GM19328 (cell line): ENCODE measurements around the gene ZNF593OS.

ENCODE experiments used
- ATAC-seq: cut with Tn5 transposase; IDR thresholded peaks from one replicate; pipeline ENCODE4 v1.9.1; 2021; ENCODE audit warnings: mild to moderate bottlenecking, moderate library complexity; ENCODE audit not compliant: unreplicated experiment

Gene ZNF593OS

DNA sequence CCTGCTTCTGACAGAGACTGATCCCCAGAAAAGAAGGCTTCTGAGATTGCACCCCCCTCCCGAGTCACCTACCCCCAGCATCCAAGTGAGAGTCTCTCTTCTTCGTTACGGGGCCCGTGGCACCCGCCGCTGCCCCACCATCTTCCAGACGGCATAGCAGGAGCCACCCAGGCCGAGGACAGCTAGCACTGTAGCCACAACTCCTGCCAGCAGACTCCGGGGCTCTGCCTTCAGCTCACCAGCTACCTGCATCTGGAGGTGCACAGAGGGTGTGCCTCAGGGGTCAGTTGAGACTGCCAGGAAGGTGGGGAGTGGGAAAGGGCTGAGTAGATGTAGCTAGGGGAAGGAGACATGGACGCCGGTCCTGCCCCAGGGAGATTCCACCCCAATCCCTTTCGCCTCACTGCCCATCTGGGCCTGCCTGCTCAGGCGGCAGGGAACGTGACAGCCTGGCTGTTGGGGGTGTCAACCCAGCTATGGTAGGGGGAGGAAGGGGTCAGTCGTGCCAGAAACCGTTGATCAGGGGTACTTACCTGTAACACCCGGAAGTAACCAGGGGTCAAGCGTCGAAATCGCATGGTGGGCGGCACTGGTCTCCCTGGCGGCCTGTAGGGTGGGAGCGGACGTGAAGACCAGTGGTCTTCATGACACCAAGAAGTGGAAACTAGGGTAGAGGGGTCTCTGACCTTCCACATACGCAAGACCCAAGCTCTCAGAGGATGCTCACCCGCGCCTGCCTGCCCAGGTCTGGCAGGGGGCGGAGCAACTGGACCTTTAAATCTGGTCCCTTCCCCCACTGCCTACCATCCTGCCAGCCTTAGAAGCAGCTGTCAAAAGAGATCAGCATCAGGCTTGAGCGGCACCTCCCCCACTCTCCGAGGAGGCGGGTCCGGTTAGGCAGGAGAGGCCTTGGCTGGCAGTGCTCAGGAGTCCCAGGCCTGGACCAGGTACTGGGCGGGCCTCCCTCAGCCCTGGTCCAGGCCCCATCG, at the start of gene ZNF593OS:
ZNF593OS (minus strand) TSS at position 749 of the 989 bp plus-strand sequence; CDS start at position 578, 171 bp downstream.
- no peak for ATAC-seq

DNA sequence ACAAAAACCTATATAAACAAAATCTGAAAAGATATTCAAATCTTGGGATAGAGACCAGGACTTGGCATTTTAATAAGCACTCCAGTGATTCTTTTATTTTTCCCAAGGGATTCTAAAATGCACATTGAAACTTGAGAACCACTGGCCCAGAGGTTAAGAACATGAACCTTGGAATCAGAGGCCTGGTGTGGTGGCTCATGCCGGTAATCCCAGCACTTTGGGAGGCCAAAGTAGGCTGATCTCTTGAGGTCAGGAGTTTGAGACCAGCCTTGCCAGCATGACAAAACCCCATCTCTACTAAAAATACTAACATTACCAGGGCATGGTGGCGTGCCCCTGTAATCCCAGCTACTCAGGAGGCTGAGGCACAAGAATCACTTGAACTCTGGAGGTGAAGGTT, 49.5 kb upstream of the ZNF593OS start:
- ATAC-seq: no peak

DNA sequence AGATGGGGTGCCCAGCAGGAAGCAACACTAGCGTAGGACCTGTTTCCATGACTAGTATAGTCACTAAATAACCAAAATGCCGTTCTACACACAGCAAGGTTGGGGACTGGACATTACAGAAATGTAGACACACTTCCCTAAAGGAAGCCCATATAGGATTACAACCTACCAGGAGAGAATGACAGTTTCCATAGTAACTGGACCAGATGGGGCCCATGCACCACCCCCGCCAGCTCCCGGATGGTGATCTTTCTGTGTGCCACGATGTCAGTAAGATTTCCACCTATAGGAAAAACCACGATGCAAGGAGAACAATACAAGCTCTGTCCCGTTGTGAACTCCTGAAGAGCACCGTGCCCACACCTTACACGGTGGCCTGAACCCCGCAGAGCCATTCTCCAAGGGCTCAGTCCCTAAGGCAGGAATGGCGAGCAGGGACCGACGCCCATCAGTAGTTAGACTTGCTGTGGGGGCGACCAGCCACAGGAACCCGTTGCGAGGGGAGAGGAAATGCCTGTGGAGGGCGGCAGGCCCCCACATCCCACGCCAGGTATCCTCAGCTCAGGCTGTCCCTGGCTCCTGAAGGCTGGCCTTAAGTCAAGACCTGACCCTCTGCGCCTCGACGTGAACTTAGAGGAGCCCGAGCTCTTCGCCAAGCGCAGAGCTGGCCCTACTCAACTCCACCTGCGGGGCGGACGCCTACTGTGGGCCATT, 48.7 kb upstream of the ZNF593OS start:
- no peak for ATAC-seq

DNA sequence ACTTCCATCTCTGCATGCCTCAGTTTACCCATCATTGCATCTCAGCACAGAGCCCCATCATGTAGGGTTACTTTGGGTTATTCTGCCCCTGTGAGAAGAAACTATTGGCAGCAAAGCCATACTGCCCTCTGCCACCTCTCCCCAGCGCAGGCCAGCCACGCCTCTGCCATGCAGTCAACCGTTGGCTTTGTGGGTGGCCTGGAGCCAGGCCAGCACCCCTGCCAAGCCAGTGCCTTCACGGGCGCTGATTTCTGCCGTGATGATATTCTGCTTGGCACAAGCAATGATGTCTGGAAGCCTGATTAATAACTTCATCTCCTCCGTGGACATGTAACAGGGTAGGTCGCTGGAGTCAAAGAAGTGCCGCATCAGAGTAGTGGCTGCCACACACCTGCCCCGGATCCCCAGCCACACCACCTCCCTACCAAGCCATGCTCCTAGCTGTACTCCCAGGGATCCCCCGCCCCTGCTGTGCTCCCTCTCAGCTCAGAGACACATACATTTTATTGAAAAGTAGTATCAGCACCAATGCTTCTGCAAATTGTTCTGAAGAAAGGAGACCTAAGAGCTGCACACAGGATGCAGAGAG, 47.4 kb upstream of the ZNF593OS start:
- ATAC-seq: no peak

DNA sequence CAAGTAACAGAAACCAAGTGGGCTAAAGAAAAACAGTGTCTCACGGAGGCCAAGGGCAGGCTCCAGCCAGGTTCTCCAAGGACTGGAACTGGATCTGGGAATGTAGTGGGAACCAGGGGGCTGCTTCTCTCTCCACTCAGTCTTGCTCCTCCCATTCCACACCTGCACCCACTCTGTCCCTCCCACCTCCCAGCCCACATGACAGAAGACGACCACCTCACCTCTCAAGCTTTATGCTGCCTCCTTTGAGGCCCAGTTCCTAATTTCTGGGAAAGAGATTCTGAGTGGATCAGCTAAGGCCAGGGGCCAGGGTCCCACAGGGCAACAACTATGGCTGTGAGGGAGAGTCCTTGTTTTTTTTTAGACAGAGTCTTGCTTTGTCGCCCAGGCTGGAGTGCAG, 43.6 kb upstream of the ZNF593OS start:
- ATAC-seq: no peak

DNA sequence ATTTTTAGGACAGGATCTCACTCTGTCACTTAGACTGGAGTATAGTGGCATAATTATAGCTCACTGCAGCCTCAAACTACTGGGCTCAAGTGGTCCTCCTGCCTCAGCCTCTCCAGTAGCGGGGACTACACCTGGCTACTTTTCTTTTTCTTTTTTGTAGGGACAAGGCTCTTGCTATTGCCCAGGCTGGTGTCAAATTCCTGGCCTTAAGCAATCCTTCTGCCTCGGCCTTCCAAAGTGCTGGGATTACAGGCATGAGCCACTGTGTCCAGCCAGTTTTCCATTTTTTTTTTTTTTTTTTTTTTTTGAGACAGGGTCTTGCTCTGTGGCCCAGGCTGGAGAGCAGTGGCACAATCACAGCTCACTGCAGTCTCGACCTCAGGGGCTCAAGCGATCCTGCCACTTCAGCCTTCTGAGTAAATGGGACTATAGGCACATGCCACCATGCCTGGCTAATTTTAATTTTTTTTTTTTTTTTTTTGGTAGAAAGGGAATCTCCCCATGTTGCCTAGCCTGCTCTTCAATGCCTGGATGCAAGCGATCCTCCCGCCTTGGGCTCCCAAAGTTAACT, 41.8 kb upstream of the ZNF593OS start:
- no peak for ATAC-seq

DNA sequence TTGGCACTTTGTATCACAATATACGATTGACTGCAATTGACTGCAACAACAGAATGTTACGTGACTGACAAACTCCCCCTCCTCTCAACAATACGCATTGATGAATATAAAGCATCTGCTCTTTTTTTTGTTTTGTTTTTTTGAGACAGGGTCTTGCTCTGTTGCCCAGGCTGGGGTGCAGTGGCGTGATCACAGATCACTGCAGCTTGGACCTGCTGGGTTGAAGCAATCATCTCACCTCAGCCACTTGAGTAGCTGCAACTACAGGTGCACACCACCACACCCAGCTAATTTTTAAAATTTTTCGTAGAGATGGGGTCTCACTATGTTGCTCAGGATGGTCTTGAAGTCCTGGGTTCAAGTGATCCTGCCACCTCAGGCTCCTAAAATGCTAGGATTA, 41.1 kb upstream of the ZNF593OS start:
- no peak for ATAC-seq

DNA sequence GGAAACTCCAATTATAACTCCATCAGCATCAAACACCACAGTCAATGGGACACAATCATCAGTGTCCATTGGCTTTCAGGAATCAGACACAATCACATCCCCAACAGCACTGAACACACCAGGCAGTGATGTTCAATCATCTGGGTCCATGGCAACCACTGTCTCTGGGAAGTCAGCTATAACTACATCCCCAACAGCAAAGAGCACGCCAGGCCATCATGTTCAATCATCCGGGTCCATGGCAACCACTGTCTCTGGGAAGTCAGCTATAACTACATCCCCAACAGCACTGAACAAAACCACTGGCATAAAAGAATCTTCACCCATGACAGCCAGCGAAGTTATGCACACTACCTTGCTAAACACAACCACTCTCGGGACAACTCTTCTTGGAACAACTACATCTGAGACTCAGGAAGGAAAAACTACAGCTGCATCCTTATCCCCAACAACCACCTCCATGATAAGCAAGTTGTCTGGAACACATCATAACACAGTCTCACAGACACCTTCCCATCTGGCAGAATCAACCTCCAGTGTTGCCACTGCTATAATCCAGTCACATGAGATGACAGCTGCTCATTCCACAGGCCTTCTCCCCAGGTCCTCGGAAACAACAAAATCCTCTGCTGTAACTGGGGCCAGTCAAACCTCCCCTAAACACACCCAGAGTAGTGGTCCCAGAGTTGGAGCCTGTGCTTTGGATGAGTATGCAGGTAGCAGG, 38.7 kb upstream of the ZNF593OS start:
- ATAC-seq: no peak

DNA sequence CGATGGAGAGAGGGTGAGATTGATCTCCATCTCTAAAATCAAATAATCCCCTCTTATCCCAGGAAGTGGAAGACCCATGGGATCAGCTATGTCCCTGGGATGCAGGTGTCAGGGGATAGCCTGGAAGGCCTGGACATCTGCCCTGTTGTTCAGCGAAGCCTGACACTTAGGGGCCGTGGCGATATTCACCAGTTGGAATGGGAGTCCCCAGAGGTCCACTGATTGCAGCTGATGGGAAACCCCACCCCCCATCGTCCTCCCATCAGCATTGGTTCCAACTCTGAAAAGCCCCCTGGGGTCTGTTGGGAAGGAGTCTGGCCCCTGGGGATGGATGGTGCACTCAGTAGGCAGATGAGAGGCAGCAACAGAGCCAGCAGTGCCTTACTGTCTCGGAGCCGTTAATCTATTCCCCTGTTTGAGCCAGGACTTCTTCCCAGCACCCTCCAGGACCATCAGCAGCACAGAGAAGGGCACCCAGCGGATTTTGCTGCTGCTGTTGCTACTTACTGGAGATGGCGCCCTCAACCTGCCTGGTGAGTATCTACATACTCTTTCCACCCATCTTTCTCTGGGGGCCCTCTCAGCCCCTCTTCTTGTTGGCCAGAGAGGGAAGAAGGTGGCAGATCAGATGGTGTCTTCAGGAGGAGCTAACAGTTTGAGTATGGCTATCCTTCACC, 32.1 kb upstream of the ZNF593OS start:
- no peak for ATAC-seq

DNA sequence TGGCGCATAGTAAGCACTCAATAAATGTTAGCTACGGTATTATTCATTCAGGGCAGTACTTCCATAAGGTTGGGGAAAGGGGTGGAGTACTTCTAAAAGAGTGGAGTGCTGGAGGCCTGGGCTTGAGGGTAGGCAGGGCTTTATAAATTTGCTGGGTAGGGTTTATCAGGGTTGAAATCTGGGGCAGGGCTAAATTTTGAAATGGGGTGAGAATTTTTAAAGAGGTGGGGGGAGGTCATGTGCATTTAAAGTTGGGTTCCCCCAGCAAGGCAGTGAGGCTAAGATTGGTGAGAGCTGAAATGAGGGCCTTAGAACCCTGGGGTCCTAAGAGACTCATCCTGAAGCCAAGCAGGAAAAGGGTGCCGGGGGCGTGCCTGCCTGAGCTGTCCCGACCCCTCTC, 28.8 kb upstream of the ZNF593OS start:
- no peak for ATAC-seq

DNA sequence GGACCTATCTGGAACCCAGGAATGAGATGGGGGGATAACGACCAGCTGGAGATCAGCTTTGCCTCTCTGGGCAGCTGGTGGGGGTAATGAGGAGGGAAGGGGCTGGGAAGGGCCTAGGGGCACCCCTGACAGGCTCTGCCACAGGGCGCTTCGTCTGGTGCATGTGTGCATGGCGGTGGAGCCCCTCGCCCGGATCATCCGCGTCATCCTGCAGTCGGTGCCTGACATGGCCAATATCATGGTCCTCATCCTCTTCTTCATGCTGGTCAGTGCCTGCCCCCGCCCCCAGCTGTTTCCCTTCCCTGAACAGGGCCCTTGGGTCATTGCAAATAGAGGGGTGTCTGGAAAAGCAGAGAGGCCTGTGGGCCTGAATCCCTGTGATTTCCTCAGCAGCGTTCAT, 26.2 kb upstream of the ZNF593OS start:
- ATAC-seq: no peak

DNA sequence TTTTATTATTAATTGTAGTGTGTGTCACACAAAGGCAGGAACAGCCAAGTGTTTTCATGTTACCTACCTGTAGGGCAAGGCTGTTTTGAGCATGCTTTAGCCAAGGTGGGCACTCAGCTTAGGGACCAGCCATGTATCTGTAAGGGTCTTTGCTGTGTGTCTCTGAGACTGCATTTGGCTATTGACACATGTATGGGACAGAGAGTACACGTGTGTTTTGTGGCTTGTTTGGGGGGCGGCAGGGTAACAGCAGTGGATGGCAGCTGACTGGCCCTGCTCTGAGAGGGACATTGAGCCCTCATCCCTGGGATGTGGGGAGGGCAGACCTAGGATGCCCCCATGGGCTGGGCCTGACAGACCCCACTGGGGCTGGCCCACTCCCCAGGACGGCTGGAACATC, 25.7 kb upstream of the ZNF593OS start:
- ATAC-seq: no peak

DNA sequence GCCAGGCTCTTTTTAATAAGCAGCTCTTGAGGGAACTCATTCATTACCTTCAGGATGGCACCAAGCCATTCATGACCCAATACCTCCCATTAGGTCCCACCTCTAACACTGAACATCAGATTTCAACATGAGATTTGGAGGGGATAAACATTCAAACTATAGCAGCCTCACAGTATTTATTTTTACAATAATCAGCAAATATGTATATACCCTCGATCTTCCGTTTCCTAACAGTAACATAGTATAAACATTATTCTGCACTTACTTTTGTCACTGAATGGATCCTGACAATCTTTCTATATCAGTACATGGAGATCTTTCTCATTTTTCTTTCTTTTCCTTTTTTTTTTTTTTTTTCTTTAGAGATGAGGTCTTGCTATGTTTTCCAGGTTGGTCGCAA, 24.2 kb upstream of the ZNF593OS start:
- no peak for ATAC-seq

DNA sequence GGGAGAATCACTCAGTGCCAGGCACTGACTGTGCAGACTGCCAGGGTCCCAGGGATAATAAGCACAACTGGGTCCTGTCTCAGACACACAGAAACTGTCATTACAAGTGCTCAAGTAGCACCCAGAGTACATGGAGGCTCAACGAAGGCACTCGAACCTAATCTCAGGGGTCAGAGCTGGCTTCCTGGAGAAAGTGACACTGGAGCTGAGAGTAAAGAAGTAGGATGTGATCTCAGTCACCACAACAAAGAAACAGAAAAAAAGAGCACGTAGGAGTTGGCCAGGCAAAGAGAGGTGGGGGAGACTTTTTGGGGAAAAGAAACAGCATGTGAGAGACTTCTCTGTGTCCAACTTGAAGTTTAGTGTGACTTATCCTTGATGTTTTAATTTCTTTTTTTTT, 20.1 kb upstream of the ZNF593OS start:
- no peak for ATAC-seq

DNA sequence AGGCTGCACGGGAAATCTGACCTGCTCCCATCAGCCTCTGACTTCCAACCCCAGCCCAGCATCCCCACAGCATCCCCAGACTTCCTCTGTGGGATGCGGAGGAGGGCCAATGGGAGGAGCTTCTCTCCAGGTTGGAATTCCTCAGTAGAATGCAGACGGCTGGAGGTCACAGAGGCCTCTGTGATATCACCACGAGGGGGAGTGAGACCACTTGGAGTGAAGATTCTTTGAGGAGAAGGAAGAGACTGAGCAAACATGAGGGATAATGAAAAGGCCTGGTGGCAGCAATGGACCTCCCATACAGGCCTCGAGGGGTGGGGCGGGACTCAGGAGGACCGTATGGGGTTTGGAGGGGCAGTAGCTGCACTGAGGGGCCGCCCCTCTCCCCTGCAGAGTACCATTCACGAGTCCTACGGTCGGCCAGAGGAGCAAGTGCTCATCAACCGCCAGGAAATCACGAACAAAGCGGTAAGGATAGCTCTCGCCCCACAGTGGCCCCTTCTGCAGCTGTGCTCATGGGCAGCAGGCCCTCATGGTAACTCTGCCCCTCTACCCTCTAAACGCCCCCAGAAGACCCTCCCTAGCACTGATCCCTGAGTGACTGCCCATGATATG, 18.8 kb upstream of the ZNF593OS start, which contains the start of gene CATSPER4:
CATSPER4 (plus strand) TSS at position 230 of the 615 bp plus-strand sequence; CDS start at position 256, 26 bp downstream.
- no peak for ATAC-seq

DNA sequence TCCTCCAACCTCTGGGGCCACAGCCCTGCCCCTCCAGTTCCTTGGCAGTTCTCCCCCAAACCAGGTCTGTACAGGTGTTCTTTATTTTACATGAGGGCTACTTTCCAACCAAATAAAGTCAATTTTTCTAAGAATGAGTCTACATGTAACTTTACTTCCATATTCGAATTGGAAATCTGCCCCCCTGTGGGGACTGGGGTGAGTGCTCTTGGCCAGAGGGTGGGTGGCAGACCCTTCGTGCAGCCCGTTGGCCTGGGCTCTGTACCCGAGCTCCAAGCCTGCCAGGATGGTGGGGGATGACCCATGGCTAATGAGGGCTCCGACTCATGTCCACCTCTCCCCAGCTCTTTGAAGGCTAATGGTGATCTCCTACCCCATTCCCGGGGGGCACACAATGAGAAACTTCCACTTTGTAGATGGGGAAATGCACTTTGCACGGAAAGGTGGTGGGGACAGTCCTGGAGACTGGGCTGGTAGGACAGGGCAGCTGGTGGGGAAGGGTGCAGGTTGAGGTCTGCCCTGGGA, 18.2 kb upstream of the ZNF593OS start:
- no peak for ATAC-seq

DNA sequence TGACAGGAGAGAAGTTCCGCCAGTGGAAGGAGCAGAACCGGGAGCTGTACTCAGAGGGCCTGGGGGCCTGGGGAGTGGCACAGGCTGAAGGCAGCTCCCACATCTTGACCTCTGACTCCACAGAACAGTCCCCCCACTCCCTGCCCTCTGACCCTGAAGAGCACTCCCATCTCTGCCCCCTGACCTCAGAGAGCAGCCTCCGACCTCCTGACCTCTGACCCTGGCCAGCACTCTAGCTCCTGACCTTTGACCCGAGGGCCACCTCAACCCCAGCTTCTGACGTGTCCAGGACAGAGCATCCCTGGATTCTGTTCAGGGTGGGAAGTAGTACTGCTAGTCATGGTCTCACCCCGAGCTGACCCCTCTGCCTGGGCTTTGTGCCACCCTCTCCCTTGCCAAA, 17.7 kb upstream of the ZNF593OS start:
- ATAC-seq: no peak

DNA sequence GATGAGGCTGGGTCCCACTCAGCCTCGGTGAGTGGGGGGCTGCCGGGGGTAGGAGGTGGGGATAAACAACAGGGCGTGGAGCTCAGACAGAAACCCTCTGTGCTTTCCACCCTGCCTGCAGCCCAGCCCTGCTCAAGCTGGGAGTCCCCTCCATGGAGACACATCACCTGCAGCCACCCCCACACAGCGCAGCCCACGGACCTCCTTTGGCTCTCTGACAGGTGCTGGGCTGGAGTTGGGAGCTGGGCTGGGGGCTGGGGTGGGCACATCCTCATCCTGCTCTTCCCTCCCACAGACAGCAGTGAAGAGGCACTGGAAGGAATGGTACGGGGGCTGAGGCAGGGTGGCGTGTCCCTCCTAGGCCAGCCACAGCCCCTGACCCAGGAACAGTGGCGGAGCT, 16.8 kb upstream of the ZNF593OS start:
- no peak for ATAC-seq

DNA sequence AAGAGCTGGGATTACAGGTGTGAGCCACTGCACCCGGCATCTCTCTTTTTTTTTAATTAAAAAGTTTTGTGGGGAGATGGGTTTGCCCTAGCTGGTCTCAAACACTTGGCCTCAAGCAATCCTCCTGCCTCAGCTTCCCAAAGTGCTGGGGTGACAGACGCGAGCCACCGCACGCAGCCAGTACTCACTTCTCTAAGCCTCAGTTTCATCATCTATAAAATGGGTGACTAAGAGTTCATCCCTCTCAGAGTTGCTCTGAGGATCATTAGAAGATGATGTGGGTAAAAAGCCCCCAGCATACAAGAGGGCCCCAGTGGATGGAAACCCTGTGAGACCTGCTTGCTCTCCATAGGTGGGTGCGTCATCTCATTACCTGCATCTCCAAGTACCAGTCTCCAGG, 16.2 kb upstream of the ZNF593OS start:
- no peak for ATAC-seq
